H7 (cell line): Measurements from ENCODE around the gene CHRD. TPM values are rescaled to one million over a fixed set of nuclear protein-coding genes. Genes with fewer than 3 reads are reported as not detected.

Experiments used
- DNase-seq: peaks from one replicate; pipeline ENCODE4 v3.0.0; 2012
- H3K27me3 ChIP-seq: 2 replicates; pipeline ENCODE4 v1.6.0; 2011; ENCODE audit warnings: mild to moderate bottlenecking, low read length; ENCODE audit not compliant: control insufficient read depth, insufficient read depth
- H3K36me3 ChIP-seq: replicated peaks from 2 replicates; pipeline ENCODE4 v1.5.1; 2011; ENCODE audit warnings: low read length; ENCODE audit not compliant: control insufficient read depth, insufficient read depth
- H3K4me3 ChIP-seq: 2 replicates; pipeline ENCODE4 v1.5.1; 2011; ENCODE audit warnings: low read depth, mild to moderate bottlenecking, control low read depth, low read length, moderate library complexity; ENCODE audit not compliant: insufficient read depth
- total RNA-seq: library from RNA; depleted of rRNA; stranded (reverse); fragments of >200 nt; shearing (Covaris generic); gene quantifications from 2 replicates; pipeline ENCODE4 v1.2.3, GENCODE V29; 2014

Gene CHRD
- total RNA-seq, 1 experiment from 2014 or later, result 10.5 TPM

DNA sequence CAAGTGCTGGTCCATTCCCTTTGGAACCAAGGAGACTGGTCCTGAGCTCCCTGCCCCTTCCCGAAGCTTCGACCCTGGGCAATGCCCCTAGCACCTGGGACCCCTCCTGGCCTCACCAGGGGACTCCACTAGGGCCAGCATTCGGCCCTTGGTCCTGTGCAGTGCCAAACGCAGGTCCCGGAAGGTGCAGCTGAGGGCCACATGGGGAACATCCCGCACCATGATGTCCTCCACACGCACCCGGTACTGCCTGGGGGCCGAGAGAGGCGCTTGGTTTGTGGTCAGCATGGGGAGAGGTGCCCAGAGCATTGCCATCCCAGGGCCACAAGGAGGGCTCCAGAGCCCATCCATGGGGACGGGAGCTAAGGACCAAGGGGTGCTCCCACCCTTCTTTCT is 26.3 kb upstream of the CHRD start:
- Histone ChIP-seq H3K4me3 (no peak overlapping the region), H3K36me3 (peaks cover 23% of the 10 kb centered on the region), H3K27me3 (no peaks in the 10 kb centered on the region)
- peak; percentile 31 for DNase-seq

DNA sequence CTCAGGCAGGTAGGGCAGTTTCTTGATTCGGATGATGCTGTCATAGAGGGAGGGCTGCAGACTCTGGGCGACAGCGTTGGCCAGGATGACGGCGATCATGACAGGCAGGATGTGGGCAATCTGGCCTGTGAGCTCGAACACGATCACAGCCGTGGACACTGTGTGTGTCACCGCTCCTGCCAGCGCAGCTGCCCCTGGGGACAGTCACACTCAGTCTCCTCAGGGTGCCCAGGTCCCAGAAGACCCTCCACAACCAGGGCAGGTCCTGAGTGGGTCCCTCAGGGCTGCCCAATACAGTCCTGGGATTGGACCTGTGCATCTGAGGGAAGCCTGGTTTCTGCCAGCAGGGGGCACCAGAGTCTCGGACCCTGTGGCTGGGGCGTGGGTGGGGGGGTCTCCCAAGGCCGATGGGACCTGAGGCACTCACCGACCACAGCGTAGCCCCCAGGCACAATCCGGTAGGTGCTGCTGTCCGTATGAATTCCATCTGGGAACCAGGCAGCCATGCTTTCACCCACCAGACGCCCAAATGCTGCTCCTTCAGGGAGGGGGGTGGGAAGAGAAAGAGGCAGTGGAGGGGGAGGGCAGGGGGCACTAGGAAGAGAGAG is 25.6 kb upstream of the CHRD start:
- DNase-seq, result peak; percentile 94
- Histone ChIP-seq H3K27me3 (no peaks in the 10 kb centered on the region), H3K36me3 (peaks cover 24% of the 10 kb centered on the region), H3K4me3 (no peak overlapping the region)

DNA sequence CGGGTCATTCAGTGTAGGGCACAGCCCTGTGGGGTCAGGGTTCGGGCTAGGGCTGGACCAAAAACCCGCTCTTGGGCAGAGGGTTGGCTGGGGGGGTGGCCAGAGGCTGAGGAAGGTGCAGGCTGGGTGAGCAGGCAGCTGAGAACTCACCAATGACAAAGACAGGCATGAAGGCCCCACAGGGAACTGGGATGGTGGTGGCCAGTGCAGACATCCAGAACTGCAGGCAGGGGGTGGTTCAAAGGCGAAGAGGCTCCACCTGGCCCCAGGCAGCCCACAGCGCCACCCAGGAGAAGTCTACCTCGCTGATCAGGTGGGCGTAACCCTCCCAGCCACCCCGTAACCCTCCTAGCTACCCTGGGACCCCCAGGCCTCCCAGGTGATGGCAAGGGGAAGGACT is 25.1 kb upstream of the CHRD start:
- H3K36me3 ChIP-seq, result peaks cover 24% of the 10 kb centered on the region
- H3K27me3 ChIP-seq, result no peaks in the 10 kb centered on the region
- DNase-seq, result no peak

DNA sequence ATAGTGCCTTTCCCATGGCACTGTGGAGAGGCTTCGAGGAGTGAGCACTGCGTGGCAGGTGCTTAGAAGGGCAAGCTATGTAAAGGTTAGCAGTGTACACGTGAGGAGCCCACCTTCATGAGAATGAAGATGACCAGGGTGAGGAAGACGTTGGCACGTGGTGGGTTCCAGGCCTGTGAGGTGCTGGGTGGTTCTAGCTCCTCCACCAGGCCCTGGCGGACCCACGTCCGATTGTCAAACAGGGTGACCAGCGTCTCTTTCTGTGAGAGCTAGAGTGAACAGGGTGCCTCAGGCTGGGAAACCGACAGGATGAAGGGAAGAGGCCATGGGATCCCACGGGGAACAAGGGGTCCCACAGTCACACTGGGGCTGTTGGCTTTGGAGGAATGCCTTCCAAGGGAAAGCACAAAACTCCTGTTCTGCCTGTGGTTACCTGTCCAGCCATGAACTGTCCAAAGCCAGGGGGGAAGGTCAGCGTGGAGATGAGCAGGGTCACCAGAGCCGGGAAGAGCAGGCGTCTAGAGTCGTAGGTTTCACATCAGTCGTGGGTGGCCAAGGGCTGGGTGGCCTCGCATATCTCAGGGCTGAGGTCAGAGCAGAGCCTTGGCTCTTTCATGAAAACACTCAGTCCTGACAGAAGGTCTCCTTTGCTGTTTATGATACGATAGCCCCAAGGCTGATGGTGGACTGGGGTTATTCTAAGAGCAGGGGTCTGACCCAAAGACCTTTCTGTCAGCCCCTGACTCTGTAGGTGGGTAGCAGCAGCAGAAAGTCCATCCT is 24.4 kb upstream of the CHRD start:
- no peak for DNase-seq
- Histone ChIP-seq H3K27me3 (no peaks in the 10 kb centered on the region), H3K36me3 (peaks cover 24% of the 10 kb centered on the region), H3K4me3 (no peak overlapping the region)

More for the DNA sequence above, 25.1 kb upstream of the CHRD start:
- H3K4me3 ChIP-seq, result no peak overlapping the region

DNA sequence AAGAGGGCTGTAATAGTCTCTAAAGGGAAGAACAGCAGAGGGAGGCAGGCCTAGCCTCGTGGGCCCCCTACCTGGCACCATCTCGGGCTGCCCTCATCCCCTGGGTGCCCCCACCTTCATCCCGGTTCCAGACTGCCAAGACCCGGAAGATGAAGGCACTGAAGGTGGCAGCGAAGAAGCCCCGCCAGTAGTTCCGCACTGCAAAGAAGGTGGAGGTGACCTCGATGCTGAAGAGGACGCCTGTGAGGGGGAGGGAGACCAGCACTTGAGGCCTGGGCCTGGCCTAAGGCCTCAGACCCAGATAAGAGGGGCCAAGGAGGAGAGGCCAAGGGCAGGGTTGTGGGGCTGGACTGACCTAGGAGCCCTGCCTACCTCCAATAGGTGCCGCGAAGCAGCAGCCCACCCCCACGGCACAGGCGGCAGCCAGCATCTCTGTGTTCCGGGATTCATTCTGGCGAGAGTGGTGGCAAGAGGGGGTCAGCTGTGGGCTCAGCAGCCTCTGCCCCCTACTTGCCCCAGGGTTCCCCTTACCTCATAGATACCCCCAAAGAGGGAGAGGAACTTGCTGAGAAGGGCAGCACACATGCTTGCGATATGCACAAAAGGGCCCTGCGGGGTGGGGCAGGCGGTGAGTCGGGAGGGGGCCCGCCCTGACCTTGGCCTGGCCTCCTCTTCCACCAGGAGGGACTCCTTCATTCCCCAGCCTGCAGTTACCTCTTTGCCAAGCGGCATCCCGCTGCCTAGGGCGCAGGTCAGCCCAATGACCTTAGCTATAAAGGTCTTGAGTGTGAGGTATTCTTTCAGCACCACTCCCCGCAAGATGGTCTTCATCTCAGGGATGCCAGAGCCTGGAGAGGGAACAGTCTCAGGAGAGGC is 22.4 kb upstream of the CHRD start:
- peaks cover 7% of the 10 kb centered on the region for H3K27me3 ChIP-seq
- no peak overlapping the region for H3K4me3 ChIP-seq
- H3K36me3 ChIP-seq, result peaks cover 17% of the 10 kb centered on the region
- no peak for DNase-seq

DNA sequence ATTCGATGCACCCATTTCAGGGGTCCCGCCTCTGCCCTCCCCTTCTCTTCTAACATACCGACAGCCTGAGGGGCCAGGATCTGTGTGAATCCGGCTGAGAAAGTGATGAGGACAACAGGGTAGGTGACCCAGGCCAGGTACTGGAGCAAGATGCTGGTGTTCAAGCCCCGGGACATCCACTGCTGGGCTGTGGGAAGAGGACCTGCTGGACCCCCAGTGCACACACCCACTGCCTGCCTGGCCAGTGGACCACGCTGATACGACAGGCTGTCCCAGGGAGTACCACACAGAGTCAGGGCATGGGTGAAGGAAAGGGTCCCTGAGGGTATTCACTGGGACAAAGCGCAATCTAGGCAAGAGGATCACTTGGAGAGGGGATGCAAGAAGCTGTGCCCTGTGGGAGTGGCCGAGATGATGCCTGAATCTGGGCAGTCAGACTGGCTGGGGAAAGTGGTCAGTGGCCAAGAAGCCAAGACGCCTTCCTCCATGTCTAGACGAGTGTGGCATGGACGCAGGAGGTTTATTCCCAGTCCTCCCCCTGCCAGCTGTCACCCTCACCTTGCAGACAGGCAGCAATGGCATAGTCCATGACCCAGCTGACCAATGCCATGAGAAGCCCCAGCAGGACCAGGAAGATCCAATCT is 21.6 kb upstream of the CHRD start:
- peaks cover 14% of the 10 kb centered on the region for H3K36me3 ChIP-seq
- H3K27me3 ChIP-seq, result peaks cover 7% of the 10 kb centered on the region
- DNase-seq, result no peak
- H3K4me3 ChIP-seq, result no peak overlapping the region

DNA sequence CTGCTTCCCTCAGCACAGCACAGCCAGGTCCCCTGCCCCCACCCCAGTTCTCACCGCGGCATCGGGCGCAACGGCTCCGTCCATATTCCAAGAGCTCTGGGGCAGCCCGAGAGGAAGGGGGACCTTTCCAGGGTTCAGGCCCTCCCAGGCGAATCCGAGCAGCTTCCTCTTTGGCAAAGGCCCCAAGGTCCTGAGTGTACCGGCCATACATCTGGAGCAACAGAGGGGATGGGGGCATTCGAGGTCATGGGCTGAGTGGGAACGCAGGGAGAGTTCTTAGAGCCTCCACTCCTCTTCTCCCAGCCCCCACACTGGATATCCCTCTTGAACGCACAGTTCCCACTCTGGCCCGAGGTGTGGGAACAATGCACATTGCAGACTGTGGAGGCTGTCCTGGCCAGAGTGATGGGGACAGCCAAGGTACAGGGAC is 20.9 kb upstream of the CHRD start:
- Histone ChIP-seq H3K27me3 (peaks cover 7% of the 10 kb centered on the region), H3K36me3 (peaks cover 9% of the 10 kb centered on the region), H3K4me3 (no peak overlapping the region)
- DNase-seq, result no peak

DNA sequence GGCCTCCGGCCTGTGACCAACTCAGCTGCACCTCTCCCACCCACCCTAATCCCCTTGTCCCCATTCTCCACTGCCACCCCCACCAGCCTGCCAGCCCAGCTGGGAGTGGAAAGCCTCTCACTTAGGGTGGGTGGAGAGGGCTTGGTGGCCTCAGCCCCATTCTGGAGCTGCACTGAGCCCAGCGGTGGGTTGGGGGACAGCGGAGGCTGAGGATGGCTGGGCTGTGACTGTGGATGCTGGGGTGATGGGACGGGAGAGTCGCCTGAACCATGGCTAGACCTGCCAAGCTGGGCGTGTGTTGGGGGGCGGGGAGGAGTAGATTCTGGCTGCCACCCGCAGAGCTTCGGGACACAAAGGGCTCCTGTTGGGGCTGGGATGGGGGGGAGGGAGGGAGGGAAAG is 20.2 kb upstream of the CHRD start:
- H3K27me3 ChIP-seq, result peaks cover 7% of the 10 kb centered on the region
- H3K36me3 ChIP-seq, result peaks cover 11% of the 10 kb centered on the region
- DNase-seq, result peak; percentile 74
- H3K4me3 ChIP-seq, result no peak overlapping the region

- Histone ChIP-seq H3K27me3 (peaks cover 7% of the 10 kb centered on the region), H3K36me3 (peaks cover 11% of the 10 kb centered on the region), H3K4me3 (peak overlapping the region; percentile 83)
- DNase-seq, result peak; percentile 64
Observed at GRCh38 chr3:184360070-184360928, 19.6 kb upstream of the CHRD start.

DNA sequence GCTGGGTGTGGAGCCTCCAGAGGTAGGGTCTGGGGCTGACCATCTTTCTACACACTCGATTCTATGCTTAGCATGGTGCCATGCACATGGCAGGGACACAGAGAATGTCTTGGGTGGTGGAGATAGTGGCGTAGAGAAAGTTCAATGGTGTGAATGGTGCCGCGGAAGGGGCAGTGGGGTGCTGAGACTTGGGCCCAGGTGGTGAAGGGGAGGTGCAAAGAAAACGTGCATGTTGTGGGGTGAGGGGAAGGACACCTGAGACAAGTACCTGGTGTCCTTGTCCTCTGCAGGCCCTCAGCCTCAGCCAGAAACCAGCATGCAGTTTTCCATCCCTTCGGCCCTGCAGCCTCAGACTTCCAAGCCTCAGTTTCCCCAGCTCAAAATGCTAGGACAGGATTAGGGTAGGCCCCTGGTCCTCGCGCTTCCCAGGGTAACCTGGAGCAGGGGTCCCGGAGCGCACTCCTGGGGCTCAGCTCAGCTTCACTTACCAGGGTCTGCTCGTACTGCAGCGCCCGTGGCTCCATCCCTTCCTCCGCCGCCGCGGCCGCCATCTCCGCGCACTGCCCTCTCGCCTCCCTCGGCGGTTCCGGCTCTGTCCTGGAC is 18.8 kb upstream of the CHRD start:
- peak overlapping the region; percentile 83 for H3K4me3 ChIP-seq
- peaks cover 10% of the 10 kb centered on the region for H3K36me3 ChIP-seq
- peak; percentile 34 for DNase-seq
- H3K27me3 ChIP-seq, result peaks cover 7% of the 10 kb centered on the region

GRCh38 chr3:184361532-184361931 is 18.3 kb upstream of the CHRD start, which contains the start of the genes CLCN2 and POLR2H:
CLCN2 (minus strand) TSS chr3:184361605; CDS start chr3:184361479, 126 bp downstream.
POLR2H (plus strand) TSS chr3:184361710; CDS start chr3:184363493, 1,783 bp downstream.
- Histone ChIP-seq H3K27me3 (peaks cover 7% of the 10 kb centered on the region), H3K36me3 (peaks cover 11% of the 10 kb centered on the region), H3K4me3 (peak within 1 kb of the TSS; percentile 83)
- DNase-seq, result peak; percentile 93

DNA sequence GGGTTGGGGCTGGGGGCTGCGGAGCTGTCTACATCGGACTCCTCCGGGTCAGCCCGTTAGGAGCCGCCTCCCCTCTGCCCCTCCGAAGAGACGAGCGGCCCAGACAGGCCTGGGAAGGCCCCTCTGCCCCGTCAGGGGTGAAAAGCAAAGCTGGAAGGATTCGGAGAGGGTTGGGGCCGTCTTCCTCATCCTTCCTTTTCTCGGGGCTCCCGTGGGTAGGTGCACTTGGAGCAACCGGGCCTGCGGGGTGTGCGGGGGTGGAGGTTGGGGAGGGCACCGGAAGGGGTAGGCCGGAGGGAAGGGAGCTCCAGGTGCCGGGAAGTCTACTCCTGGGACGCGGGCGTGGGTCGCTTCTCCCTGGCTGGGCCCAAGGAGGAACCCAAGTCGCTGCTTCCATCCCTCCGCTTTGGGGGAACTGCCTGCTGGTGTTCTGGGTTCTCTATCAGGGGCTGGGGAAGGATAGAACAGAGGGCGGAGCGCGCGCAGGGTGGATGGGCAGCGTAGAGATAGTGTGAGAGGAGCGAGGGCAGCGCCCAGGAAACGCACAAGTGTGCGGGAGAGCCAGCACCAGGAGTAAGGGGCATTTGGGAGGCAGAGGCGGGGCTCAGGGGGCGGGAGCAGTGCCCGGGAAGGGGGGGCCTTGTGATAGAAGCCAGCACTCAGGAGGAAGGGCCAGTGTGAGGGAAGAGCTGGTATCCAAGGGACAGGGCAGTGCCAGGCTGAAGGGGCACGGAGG is 17.8 kb upstream of the CHRD start:
- peak overlapping the region; percentile 83 for H3K4me3 ChIP-seq
- DNase-seq, result no peak
- peaks cover 7% of the 10 kb centered on the region for H3K27me3 ChIP-seq
- peaks cover 15% of the 10 kb centered on the region for H3K36me3 ChIP-seq
